SIG-M5 treated with dmso at 0.1 percent for 504 hours (cell line): ENCODE measurements around the gene CASKIN2.

Experiments used
- DNase-seq: peaks from one replicate; lab custom pipeline; 2025; ENCODE audit not compliant: unreplicated experiment; lab: John Stamatoyannopoulos, UW

CASKIN2 gene, protein sequence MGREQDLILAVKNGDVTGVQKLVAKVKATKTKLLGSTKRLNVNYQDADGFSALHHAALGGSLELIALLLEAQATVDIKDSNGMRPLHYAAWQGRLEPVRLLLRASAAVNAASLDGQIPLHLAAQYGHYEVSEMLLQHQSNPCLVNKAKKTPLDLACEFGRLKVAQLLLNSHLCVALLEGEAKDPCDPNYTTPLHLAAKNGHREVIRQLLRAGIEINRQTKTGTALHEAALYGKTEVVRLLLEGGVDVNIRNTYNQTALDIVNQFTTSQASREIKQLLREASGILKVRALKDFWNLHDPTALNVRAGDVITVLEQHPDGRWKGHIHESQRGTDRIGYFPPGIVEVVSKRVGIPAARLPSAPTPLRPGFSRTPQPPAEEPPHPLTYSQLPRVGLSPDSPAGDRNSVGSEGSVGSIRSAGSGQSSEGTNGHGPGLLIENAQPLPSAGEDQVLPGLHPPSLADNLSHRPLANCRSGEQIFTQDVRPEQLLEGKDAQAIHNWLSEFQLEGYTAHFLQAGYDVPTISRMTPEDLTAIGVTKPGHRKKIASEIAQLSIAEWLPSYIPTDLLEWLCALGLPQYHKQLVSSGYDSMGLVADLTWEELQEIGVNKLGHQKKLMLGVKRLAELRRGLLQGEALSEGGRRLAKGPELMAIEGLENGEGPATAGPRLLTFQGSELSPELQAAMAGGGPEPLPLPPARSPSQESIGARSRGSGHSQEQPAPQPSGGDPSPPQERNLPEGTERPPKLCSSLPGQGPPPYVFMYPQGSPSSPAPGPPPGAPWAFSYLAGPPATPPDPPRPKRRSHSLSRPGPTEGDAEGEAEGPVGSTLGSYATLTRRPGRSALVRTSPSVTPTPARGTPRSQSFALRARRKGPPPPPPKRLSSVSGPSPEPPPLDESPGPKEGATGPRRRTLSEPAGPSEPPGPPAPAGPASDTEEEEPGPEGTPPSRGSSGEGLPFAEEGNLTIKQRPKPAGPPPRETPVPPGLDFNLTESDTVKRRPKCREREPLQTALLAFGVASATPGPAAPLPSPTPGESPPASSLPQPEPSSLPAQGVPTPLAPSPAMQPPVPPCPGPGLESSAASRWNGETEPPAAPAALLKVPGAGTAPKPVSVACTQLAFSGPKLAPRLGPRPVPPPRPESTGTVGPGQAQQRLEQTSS (N-terminal part only)

DNA sequence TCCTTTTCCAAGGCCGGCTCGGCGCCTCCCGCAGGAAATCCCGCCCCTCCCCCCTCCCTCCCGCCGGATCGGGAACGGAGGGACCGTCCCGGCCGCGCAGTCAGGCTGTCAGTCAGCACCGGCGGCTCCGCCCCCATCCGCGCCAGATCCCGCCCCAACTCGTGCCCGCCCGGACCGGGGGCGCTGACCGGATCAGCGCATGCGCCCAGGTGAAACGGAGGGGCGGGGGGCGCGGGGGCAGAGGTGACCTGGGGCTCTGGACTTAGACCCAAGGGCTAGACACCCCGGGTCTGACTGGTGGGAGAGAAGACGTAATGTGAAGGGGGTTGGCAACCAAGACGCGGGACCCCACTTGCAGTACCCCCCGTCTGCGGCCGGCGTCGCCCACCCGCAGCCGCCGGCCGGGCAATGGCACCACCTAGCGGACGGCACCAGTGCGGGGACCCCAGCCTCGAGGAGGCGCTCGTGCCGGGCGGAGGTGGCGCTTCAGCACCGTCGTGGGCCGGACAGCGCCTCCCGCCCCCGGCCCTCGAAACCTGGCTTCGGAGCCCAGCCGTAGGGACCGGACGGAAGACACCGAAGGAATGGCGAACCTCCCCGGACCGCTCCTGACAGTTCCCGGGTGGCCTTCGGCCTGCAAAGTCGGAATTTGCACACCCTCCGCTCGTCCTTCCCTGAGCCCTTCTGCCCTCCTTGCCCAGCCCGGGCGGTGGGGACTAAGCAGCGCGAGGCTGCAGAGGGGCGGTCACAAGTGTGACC is at the start of gene CASKIN2:
TSS of gene CASKIN2 (minus strand) at position 42 of the 759 bp plus-strand sequence. CDS start 1,733 bp downstream, outside the sequence.
- peak; percentile 78 for DNase-seq

- peak; percentile 92 for DNase-seq
Measured at GRCh38 chr17:75565066-75565465, 49.7 kb upstream of the CASKIN2 start.

DNA sequence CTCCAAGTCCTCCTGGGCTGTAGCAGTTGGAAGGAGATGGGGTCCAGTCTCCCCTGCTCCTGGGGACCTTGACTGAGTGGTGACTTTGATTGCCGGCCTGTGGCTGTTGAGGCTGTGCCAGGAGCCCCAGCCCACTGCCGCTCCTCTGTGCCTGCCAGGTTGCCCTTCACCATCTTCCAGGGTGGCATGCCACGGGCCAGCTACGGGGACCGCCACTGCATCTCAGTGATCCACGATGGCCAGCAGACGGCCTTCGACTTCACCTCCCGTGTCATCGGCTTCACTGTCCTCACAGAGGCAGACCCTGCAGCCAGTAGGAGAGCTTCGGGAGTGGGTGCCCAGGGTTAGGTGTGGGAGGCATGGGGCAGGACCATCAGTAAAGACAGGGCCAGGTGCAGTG is 48.9 kb upstream of the CASKIN2 start:
- no peak for DNase-seq

- DNase-seq, result no peak
Measured at GRCh38 chr17:75563063-75563758, 47.9 kb upstream of the CASKIN2 start.

- DNase-seq, result no peak
Measured at GRCh38 chr17:75561927-75562603, 46.7 kb upstream of the CASKIN2 start.

- no peak for DNase-seq
Measured at GRCh38 chr17:75559958-75560533, 44.7 kb upstream of the CASKIN2 start.

DNA sequence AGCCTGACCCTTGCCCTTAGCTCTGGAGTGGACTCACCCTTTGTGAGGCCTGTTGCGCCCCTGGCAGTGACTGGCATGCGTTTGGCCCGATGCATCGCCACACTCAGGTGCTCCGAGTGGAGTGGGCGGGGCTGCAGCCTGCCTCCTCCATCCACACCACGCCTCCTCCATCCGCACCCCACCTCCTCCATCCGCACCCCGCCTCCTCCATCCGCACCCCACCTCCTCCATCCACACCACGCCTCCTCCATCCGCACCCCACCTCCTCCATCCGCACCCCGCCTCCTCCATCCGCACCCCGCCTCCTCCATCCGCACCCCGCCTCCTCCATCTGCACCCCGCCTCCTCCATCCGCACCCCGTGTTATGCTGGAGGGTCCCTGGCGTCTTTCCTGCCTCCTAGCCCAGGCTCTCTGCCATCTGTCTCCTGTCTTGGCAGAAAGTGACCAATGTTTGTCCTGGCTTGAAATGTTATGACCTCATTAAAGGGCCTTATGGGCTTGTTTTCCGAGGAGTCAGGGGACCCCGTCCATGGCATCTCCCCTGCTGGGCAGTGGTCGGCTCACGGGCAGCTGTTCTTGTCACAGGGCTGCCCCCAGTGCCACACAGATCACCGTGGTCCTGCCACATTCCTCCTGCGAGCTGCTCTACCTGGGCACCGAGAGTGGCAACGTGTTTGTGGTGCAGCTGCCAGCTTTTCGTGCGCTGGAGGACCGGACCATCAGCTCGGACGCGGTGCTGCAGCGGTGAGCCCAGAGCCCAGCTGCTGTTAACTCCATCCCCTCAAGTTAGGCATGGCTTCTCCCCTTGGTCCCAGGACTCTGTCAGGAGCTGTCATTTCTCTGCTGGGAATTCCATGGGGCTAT is 43.6 kb upstream of the CASKIN2 start:
- DNase-seq, result no peak

DNA sequence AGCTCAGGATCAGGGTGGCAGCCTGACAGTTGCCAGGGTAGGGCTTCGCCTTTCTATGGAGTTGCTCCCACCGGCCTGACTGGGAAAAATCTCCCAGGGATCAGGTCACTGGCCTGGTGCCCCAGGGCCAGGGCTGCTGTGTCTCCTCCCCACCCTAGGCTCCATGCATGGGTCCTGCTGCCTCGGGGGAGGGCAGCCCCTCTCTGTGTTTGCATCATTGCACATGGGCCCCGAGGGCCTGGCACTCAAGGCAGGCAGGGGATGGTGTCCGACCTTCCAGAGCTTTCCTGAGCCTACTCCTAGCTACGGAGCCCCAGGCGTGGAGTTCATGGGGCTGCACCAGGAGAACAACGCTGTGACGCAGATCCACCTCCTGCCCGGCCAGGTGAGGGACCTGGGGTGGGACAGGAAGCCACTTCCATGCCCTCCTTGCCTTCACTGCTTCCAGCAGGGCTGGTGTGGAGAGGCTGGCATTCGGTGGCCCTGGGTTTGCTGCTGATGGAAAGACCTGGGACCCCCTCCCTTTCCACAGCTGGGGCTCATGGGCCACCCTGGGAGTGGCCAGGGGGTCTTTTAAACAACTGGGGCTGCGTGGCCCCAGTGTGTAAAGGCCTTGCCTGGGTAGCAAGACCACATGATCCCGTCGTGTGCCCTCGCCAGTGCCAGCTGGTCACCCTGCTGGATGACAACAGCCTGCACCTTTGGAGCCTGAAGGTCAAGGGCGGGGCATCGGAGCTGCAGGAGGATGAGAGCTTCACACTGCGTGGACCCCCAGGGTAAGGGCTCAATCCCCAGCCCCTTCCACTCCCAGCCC is 42.7 kb upstream of the CASKIN2 start:
- DNase-seq, result no peak

DNA sequence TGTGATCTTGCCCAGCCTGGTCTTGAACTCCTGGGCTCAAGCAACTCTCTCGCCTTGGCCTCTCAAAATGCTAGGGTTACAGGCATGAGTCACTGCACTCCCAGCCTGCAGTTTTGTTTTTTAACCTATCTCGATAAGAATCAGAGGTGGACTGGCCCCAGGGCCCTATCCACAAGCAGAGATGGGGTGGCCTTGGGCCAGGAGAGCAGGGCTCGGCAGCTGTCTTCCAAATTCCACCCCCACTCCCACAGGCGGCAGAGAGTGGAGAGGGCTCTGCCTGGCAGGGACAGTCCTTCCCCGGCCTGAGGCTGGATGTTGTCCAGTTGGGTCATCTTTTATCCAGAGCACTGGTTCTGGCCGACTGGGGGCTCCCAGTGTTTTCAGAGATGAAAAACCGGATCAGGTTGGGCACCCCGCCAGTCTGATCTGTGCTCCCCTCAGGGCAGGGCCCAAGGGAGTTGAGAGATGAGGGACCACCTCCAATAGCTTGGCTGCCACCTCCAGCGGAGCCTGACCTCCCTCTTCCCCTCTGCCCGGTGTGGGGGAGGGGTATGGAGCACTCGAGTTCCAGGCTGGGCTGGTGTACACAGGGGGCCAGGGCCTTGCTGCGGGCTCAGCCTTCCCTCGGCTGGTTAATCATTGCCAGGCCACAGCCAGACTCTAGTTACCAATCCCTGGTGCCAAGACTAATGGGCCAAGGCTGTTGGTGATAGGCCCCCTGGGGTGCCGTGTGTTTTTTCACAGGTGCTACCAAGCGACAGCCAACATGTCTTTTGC is 41.9 kb upstream of the CASKIN2 start:
- peak; percentile 51 for DNase-seq

- no peak for DNase-seq
Measured at GRCh38 chr17:75555679-75556153, 40.4 kb upstream of the CASKIN2 start.

GRCh38 chr17:75553295-75554110 is 38.2 kb upstream of the CASKIN2 start:
- no peak for DNase-seq

DNA sequence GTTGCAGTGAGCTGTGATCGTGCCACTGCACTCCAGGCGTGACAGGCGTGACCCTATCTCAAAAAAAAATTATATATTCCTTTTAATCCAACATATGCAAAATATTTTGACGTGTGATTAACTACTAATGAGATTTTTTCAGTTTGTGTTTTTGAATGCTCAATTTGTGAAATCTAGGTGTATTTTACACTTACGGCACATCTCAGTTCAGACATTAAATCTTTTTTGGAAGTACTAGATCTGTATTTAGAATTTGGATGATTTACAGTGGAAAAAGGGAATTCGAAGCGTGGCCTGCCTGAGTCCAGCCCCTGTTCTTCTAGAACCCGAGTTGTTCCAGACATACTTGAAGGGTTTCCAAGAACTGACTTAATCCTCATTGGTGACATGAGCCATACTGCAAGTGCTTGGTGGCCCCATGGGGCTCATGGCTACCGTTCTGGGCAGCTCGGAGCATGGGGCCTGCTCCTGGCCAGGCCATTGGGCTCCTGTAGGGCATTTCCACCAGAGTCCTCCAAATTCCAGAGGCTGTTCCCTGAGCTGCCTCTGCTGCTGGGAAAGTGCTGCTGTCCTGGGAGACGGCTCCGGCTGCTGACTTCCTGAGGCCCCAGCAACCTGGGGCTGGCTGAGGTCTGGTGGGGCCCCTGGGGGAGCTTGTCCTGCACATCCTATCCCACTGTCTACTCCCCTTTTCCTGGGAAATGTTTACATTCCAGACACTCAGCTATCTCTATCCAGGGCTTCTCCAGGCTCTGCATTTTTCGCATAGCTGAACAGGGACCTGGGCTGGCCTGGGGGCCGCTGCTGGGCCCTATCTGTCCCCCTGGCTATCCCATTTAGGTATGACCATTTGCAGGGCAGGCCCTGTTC is 37.3 kb upstream of the CASKIN2 start:
- no peak for DNase-seq

DNA sequence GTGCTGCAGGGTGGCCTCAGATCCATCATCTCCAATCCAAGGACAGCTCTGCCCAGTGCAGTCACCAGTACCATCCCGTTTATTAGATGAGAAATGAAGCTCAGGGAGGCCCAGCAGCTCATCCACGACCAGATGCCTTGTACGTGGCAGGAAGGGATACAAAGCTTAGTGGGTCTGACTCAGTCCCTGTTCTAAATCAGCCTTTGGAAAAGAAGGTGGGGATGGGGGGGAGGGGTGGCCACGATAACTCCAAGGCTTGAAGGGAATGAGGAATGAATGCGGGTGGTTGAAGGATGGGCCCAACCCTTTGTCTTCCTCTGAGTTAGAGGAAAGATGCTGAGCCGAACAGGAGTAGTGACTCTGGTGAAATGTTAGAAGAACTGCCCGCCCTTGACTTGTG is 35.9 kb upstream of the CASKIN2 start:
- no peak for DNase-seq

DNA sequence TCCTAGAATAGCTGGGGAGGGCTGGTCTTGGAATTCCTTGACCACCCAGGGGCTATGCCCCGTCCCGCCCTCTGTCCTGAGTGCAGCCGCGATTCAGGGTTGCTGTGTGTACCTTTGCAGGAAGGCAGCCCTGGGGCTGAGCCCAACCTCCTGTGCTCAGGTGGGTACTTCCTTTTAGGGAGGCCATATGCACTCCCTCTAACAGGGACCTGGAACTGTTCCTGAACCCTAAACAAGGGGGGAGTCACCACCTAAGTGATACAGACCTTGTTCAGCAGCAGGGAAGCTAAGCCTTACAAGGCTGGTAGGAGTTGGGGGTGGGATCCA is 34.8 kb upstream of the CASKIN2 start:
- no peak for DNase-seq
